Left ventricle myocardium inferior (tissue), 1 donor: ENCODE results near the gene SFR1. TPM values are rescaled to one million over a fixed set of nuclear protein-coding genes. Genes with fewer than 3 reads are reported as not detected.
"Not testable (repeated sequence)": the region's sequence is repeated elsewhere in the genome, so short reads cannot be mapped to it uniquely, and the experiment has no call there.

ENCODE experiments used
- DNase-seq: peaks from one replicate; pipeline ENCODE4 v3.0.0-alpha.2; 2020
- H3K27ac ChIP-seq: fragments of 200-600 bp; replicated peaks from 2 replicates; pipeline ENCODE4 v1.8.0; 2021
- H3K27me3 ChIP-seq: fragments of 200-600 bp; 2 replicates; pipeline ENCODE4 v1.8.0; 2021; ENCODE audit warnings: low read depth
- H3K36me3 ChIP-seq: fragments of 200-600 bp; 2 replicates; pipeline ENCODE4 v1.8.0; 2021
- H3K4me1 ChIP-seq: fragments of 200-600 bp; 2 replicates; pipeline ENCODE4 v1.8.0; 2021
- H3K4me3 ChIP-seq: fragments of 200-600 bp; 2 replicates; pipeline ENCODE4 v1.8.0; 2021; ENCODE audit warnings: mild to moderate bottlenecking, moderate library complexity
- H3K9me3 ChIP-seq: fragments of 200-600 bp; replicated peaks from 2 replicates; pipeline ENCODE4 v1.8.0; 2021
- CTCF ChIP-seq: fragments of 200-600 bp; IDR thresholded peaks from 2 replicates; pipeline ENCODE4 v1.8.0; 2021; ENCODE audit warnings: antibody characterized with exemption, mild to moderate bottlenecking, borderline replicate concordance
- intact Hi-C: fragments of 100-400 bp; cut with micrococcal nuclease; formaldehyde crosslinking; loops from one replicate; pipeline ENCODE4 v1.11.0; 2022
- total RNA-seq: library from RNA; stranded (reverse); fragmentation: NEBNext Ultra II Directional; extraction: Animal tissue kit (Norgen Biotek cat#: 25700); gene quantifications from one replicate; pipeline ENCODE4 v1.2.1, GENCODE V29; 2021
- donor health status: DM: no; HTN: yes; CAD: no; lungs with severe emphysema.

SFR1 gene
- total RNA-seq, 1 donor from 2014 or later, result 6.0 TPM

GRCh38 chr10:104144931-104145330 is 23.0 kb downstream of the SFR1 start:
- H3K27ac ChIP-seq, result no peak overlapping the region
- no peaks in the 10 kb centered on the region for H3K36me3 ChIP-seq
- intact Hi-C loops, result no loop called here
- no peak for DNase-seq
- no peaks in the 10 kb centered on the region for H3K4me1 ChIP-seq
- no peaks in the 10 kb centered on the region for H3K27me3 ChIP-seq
- H3K9me3 ChIP-seq, result no peaks in the 10 kb centered on the region
- no peak overlapping the region for H3K4me3 ChIP-seq
- no peak for TF ChIP-seq CTCF

GRCh38 chr10:104146882-104147281 is 24.9 kb downstream of the SFR1 start:
- no peak for TF ChIP-seq CTCF
- Histone ChIP-seq H3K4me3 (no peak overlapping the region), H3K4me1 (no peaks in the 10 kb centered on the region), H3K9me3 (peaks cover 13% of the 10 kb centered on the region), H3K27ac (no peak overlapping the region), H3K27me3 (no peaks in the 10 kb centered on the region), H3K36me3 (no peaks in the 10 kb centered on the region)
- no peak for DNase-seq
- intact Hi-C loops, result no loop called here

- H3K27ac ChIP-seq, result no peak overlapping the region
- no peaks in the 10 kb centered on the region for H3K36me3 ChIP-seq
- no peaks in the 10 kb centered on the region for H3K4me1 ChIP-seq
- intact Hi-C loops, result no loop called here
- no peak for DNase-seq
- TF ChIP-seq CTCF, result no peak
- H3K4me3 ChIP-seq, result no peak overlapping the region
- peaks cover 14% of the 10 kb centered on the region for H3K27me3 ChIP-seq
- peaks cover 24% of the 10 kb centered on the region for H3K9me3 ChIP-seq
Observed at GRCh38 chr10:104150139-104150538, 28.2 kb downstream of the SFR1 start.

GRCh38 chr10:104151737-104152136 is 29.8 kb downstream of the SFR1 start:
- Histone ChIP-seq H3K27ac (no peak overlapping the region), H3K4me1 (no peaks in the 10 kb centered on the region), H3K27me3 (peaks cover 24% of the 10 kb centered on the region), H3K4me3 (no peak overlapping the region), H3K36me3 (no peaks in the 10 kb centered on the region), H3K9me3 (peaks cover 24% of the 10 kb centered on the region)
- intact Hi-C loops, result no loop called here
- no peak for DNase-seq
- TF ChIP-seq CTCF, result no peak

GRCh38 chr10:104155591-104155990 is 33.6 kb downstream of the SFR1 start:
- no peak for TF ChIP-seq CTCF
- Histone ChIP-seq H3K9me3 (peaks cover 24% of the 10 kb centered on the region), H3K4me3 (no peak overlapping the region), H3K27me3 (peaks cover 24% of the 10 kb centered on the region), H3K27ac (no peak overlapping the region), H3K4me1 (no peaks in the 10 kb centered on the region), H3K36me3 (no peaks in the 10 kb centered on the region)
- intact Hi-C loops, result no loop called here
- no peak for DNase-seq

GRCh38 chr10:104170610-104171254 is 48.8 kb downstream of the SFR1 start:
- Histone ChIP-seq H3K9me3 (no peaks in the 10 kb centered on the region), H3K27ac (no peak overlapping the region), H3K36me3 (no peaks in the 10 kb centered on the region), H3K4me1 (no peaks in the 10 kb centered on the region), H3K4me3 (no peak overlapping the region), H3K27me3 (no peaks in the 10 kb centered on the region)
- DNase-seq, result no peak
- intact Hi-C loops, result no loop called here
- TF ChIP-seq CTCF, result no peak

- H3K4me1 ChIP-seq, H3K4me3 ChIP-seq, intact Hi-C loops, H3K9me3 ChIP-seq, H3K36me3 ChIP-seq, H3K27ac ChIP-seq, H3K27me3 ChIP-seq, DNase-seq: not testable (repeated sequence)
Observed at GRCh38 chr10:104174136-104174535, 52.2 kb downstream of the SFR1 start.
